GM13977 (cell line): ENCODE data around the gene UBR2.
"Not testable (repeated sequence)": the region's sequence is repeated elsewhere in the genome, so short reads cannot be mapped to it uniquely, and the experiment has no call there.

ENCODE experiments used
- DNase-seq: peaks from one replicate; pipeline ENCODE4 v3.0.0; 2012; ENCODE audit warnings: low spot score
- in situ Hi-C: fragments of 300-500 bp; cut with MboI; formaldehyde crosslinking; loops from one replicate; pipeline ENCODE4 v1.12.0; 2022; ENCODE audit warnings: low sequenced_read_pairs, low pct_unique_long_range_greater_than_20kb, mixed read lengths, inconsistent platforms; ENCODE audit not compliant: unreplicated experiment
- TF ChIP-seq, protein P1 (sequence below): IDR thresholded peaks from 2 replicates; pipeline ENCODE4 v1.5.1; 2012; ENCODE audit warnings: mild to moderate bottlenecking, control low read depth; ENCODE audit not compliant: insufficient read depth; ENCODE audit errors: extremely low read depth, missing control alignments

UBR2 gene

DNA sequence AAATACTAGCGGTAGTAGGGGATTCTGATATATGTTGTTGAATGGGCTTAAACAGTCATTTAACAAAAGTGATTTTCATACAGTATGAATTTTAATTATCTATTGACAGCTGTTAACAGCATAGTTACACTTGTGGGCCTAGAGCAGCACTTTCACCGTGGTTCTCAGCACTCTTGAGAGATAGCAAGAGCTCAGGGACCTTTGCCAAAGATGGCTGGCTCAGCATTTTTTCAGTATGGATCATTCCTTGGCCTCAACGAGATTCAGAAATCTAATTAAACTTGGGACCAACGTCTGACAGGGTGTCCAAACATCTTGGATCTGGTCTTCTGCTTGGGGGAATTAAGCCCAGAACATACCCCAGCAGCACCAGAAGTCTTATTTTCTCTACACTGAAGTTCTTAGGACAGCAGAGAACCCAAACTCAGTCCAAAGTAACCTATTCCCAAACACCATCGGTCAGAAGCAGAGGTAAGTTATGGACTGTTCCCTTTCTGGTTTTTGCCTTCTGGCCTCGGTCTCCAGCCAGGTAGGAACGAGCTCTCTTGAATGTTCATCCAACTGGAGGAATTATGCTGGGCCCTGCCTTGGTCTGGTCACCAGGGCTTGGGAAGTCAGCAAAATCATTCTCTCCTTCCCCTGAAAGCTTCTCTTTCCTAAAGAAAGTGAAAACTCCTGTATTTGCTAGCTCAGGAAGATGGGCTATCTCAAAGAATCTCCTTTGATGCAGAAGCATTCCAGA, 132.9 kb downstream of the UBR2 start:
- TF ChIP-seq, protein P1, sequence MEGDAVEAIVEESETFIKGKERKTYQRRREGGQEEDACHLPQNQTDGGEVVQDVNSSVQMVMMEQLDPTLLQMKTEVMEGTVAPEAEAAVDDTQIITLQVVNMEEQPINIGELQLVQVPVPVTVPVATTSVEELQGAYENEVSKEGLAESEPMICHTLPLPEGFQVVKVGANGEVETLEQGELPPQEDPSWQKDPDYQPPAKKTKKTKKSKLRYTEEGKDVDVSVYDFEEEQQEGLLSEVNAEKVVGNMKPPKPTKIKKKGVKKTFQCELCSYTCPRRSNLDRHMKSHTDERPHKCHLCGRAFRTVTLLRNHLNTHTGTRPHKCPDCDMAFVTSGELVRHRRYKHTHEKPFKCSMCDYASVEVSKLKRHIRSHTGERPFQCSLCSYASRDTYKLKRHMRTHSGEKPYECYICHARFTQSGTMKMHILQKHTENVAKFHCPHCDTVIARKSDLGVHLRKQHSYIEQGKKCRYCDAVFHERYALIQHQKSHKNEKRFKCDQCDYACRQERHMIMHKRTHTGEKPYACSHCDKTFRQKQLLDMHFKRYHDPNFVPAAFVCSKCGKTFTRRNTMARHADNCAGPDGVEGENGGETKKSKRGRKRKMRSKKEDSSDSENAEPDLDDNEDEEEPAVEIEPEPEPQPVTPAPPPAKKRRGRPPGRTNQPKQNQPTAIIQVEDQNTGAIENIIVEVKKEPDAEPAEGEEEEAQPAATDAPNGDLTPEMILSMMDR: no peak
- in situ Hi-C loops: no loop called here
- no peak for DNase-seq

- no peak for DNase-seq
- in situ Hi-C loops: no loop called here
- TF ChIP-seq, protein P1: no peak
Observed at GRCh38 chr6:42697268-42697655, 133.4 kb downstream of the UBR2 start.

GRCh38 chr6:42698217-42698616, 134.4 kb downstream of the UBR2 start:
- in situ Hi-C loops: no loop called here
- no peak for DNase-seq
- TF ChIP-seq, protein P1: no peak

DNA sequence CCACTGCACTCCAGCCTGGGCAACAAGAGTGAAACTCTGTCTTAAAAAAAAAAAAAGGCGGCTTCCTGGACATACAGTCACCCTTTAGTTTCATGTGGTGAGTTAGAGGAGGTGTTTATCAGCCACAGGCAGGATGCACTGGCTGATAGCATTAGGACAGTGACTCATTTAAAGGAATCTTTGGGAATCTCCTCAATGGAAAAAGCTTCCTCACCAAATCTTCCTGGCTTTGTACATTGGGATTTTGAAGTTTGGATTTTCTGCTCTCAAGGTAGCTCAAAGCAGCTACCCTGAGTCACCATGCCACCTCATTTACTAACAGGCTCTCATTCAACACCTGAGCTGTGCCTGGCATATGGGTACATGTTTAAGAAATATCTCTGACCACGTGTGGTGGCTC, 138.4 kb downstream of the UBR2 start:
- DNase-seq: no peak
- TF ChIP-seq, protein P1: no peak
- in situ Hi-C loops: no loop called here

- DNase-seq, in situ Hi-C loops: not testable (repeated sequence)
Observed at GRCh38 chr6:42702786-42703185, 139.0 kb downstream of the UBR2 start.

GRCh38 chr6:42704251-42704936, 140.6 kb downstream of the UBR2 start:
- in situ Hi-C loops: no loop called here
- TF ChIP-seq, protein P1: no peak
- no peak for DNase-seq

DNA sequence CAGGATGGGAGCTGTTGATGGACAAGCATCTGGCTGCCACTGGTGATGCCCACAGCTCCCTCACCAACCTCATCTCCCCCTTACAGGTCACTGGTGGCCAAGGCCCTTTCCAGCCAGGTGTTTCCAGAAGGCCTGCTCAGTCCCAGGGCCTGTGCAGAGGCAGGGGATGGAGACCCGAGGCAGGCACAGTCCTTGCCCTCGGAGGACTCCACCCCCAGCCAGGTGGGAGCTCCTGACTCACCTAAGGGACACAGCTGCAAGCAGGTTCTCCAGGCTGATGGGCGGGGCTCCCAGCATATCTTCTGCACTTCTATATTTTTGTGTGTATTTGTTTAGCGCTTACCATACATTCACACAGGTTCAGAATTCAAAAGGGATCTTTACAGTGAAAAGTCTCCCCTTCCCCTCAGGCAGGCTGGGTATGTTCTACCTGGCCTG, 141.1 kb downstream of the UBR2 start:
- in situ Hi-C loops: no loop called here
- no peak for DNase-seq
- TF ChIP-seq, protein P1: no peak
